HG03139 (cell line): ENCODE results near the gene SEMA3D.

Experiments
- ATAC-seq: cut with Tn5 transposase; IDR thresholded peaks from one replicate; pipeline ENCODE4 v1.9.1; 2021; ENCODE audit not compliant: unreplicated experiment

Gene SEMA3D

GRCh38 chr7:85081846-85082245, 105.0 kb downstream of the SEMA3D start:
- ATAC-seq, result no peak

DNA sequence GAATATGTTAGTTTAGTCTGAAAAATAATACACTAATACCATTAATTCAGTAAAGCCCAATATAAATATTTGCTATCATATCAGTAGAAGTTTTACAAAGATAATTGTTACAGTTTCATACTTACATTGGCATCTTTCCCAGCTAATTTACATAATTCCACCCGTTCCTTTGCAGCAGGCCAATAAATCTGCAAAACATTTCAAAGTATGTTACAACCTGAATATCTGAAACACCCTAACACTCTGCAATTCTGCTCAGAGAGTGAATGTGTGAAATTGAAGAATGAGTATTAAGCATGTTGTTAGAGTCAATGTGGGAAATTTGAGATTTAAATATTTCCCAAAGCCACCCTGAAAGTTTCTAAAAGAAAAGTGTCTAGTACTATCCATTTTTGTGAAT, 105.5 kb downstream of the SEMA3D start:
- no peak for ATAC-seq

GRCh38 chr7:85079434-85079833, 107.4 kb downstream of the SEMA3D start:
- ATAC-seq, result no peak

GRCh38 chr7:85078181-85078580, 108.7 kb downstream of the SEMA3D start:
- no peak for ATAC-seq

GRCh38 chr7:85075864-85076263, 111.0 kb downstream of the SEMA3D start:
- no peak for ATAC-seq

GRCh38 chr7:85074992-85075391, 111.9 kb downstream of the SEMA3D start:
- no peak for ATAC-seq

DNA sequence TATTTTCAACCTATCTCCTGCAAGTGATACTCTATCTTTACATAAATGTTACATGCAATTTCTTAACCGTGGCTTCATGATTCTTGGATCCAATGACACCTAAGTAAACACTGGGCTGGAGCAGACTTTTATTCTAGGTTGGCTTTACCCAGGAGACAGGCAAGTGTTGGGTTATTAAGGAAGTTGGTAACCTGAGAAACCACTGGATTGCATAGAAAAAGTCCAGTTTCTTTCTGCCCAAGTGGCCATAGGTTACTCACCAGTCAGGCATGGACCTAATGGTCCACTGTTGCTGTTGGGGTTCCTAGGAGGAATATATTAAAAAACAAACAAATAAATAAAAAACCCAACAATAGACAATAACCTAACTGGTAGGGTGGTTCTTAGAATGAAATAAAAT, 112.8 kb downstream of the SEMA3D start:
- no peak for ATAC-seq

DNA sequence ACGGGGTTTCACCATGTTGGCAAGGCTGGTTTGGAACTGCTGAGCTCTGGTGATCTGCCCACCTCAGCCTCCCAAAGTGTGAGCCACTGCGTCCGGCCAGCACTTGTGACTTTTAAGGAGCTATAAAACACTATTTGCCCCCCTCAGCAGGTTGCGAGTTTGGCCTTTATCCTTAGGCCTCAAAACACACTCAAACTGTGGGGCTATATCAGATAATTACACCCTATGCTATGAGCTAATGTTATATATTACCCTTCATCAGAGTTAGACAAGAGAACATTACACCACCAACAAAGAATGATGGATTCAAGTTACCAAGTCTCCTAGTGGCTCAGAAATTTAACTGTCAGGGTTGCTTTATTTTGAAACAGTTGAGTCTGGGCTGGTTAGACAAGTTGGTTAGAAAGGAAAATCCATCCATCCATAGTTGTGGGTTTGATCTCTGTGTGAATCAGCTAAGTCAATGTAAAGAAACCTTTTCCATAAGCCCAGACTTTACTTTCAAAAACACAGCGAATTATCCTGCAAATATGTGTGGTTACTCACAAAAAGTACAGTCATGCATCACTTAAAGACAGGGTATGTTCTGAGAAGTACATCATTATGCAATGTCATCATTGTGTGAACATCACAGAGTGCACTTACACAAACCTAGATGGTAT, 115.8 kb downstream of the SEMA3D start:
- no peak for ATAC-seq

DNA sequence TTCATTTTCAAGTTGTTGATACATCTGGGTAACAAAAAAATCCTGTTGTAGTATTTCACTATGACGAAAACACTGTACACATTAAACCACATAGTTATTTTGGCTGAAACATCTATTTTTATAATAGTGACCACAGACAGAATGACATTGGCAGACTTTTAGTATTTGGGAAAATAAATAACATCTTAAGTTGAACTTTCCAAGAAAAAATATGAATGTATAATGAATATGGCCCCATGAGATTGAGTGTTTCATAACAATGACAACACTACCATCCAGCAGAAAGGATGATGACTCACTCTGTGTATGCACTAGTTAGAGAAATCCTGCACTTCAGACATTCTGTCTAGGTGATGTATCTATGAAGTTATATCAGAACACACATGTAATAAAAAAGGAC, 118.1 kb downstream of the SEMA3D start:
- no peak for ATAC-seq

DNA sequence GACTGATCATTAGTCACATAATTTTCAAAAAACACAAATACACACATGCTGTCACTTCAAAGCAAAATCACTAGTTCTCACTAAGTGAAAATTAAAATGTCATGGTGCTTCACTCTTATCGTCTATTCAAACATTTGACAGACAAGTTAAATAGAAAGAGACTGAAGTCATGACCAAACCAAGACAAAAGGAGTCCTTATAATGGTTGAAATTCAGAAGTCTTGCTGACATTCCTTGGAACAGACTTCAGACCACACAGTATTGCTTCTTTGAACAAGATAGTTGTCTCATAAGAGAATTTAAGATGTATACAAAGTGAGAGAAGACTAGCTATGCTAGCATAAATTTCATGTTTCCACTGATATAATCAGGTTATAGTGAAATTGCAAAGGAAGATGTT, 119.5 kb downstream of the SEMA3D start:
- ATAC-seq, result no peak

DNA sequence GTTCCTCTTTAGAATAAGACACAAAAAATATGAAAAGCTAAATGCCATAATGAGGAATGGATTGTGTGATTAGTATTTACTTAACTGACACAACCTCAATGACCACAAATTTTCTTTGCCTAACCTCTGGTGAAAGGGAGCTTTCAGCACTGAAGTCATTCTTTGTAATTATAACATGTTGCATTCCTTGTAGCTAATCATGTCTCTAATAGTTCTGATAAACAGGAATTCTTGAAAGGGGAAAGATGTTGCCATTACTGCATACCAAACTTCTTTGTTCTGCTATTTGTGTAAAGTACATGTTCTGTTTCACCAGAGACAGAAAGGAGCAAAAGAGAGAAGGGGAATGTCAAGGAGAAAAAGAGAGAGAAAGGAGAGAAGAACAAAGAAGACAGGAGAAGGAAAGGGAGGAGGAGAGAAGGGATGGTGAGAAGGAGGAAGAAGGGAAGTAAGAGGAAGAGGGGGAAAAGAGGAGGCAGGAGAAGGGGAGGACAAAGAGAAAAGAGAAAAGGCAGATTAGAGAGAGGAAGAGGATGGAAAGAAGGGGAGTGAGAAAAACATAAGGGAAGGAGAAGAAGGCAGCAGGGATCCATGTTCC, 120.9 kb downstream of the SEMA3D start:
- ATAC-seq, result no peak

- no peak for ATAC-seq
Observed at GRCh38 chr7:85065306-85065705, 121.5 kb downstream of the SEMA3D start.

GRCh38 chr7:85062651-85063050, 124.2 kb downstream of the SEMA3D start:
- no peak for ATAC-seq

- ATAC-seq, result no peak
Observed at GRCh38 chr7:85061456-85061855, 125.4 kb downstream of the SEMA3D start.

GRCh38 chr7:85060696-85061095, 126.2 kb downstream of the SEMA3D start:
- ATAC-seq, result no peak

- ATAC-seq, result no peak
Observed at GRCh38 chr7:85055906-85056305, 130.9 kb downstream of the SEMA3D start.

GRCh38 chr7:85055196-85055595, 131.7 kb downstream of the SEMA3D start:
- ATAC-seq, result no peak

DNA sequence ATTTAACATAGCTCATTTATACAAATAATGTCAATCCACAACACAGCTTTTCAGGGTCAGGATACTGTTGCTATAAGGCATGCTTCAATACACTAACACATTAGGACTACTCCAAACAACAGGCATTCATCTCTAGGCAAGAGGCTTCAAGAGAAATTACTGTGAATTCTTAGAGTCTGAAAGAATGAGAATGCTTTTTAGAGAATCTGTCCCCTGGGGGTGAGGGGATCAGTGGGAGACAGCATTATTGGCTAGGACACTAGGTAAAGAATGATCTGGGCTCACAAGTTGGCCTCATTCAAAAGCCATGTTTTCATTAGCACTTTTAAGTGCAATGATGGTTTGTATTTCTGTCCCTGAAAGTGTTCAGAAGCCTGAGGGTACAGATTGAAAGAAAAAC, 132.6 kb downstream of the SEMA3D start:
- no peak for ATAC-seq

GRCh38 chr7:85052894-85053293, 134.0 kb downstream of the SEMA3D start:
- ATAC-seq, result no peak

- no peak for ATAC-seq
Observed at GRCh38 chr7:85052056-85052737, 134.7 kb downstream of the SEMA3D start.

DNA sequence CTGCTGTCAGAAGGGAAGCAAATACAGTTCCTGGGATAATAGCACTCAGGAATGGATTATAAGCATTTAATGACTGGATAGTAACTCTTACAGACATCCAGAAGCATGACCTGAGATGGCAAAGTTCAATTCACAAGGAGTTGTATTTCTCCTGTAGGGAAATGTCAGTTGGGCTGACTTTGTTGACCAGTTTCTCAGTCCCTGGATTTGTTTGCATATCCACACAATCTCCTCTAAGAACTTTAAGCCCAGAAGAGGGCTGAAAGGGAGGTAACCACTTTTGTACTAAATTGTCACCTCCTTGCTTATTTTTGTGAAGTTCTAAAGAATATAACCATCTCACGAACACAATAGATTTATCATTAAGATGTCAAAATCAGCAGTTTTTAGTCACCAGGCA, 140.3 kb downstream of the SEMA3D start:
- ATAC-seq, result no peak

- no peak for ATAC-seq
Observed at GRCh38 chr7:85041605-85042216, 145.1 kb downstream of the SEMA3D start.
